Esophagus mucosa (tissue), 1 donor: ENCODE measurements around the gene MVD. TPM values are rescaled to one million over a fixed set of nuclear protein-coding genes. Genes with fewer than 3 reads are reported as not detected.
A peak's percentile ranks its signal among the peaks of the same experiment; 100 is the strongest.

ENCODE experiments used
- ATAC-seq: fragments of 200-7000 bp; cut with Tn5 transposase; one replicate; pipeline ENCODE4 v1.9.1; 2020
- total RNA-seq: library from RNA; stranded (reverse); gene quantifications from one replicate; pipeline ENCODE4 v1.2.4, GENCODE V29; 2023
- donor health status: DM: yes; HTN: yes; CAD: no.

The MVD gene
- total RNA-seq, 1 donor from 2014 or later: 154 TPM

DNA sequence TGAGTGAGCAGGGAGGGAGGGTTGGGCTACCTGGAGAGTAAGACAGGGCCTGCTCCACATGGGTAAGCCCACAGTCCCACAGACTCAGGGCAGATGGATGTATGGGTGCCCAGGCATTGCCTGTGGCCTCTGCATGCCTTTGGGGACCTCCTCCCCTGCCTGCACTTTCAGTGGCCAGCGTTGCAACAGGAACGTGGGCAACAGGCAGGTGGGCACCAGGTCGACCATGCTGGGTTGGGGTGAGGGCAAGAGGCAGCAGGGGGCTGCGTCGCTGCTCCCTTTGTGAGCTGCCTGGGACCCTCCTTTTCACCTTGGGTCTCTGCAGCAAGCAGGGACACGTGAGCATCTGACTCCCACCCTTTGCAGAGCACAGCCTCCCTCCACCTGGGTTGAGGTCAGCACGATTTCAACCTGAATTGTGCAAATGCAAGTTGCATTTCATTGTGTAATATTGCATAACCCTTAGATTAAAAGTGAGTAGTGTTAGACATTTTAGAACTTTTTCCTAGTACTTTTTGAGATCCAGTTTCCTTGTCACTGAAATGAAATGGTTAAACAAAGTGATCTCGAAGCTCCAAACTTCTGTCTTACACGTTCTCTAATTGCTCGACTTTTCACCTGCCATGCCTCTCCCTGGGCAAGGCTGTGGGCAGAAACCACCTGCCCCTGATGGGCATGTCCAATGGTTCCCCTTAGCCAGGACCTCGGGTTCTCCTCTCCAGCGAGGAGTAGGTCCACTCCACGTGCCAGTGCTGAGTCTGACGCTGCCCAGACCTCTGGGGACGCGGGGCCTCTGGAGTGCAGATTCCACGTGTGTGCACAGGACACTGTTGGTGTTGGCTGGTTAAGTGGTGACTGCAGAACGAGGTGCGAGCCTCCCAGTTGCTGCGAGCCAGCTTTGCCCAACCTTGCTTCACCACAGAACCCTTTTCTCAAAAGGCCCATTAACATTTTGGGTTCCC lies 57.4 kb downstream of the MVD start:
- no peak for ATAC-seq

GRCh38 chr16:88602091-88602490 lies 60.8 kb downstream of the MVD start:
- ATAC-seq: peak; percentile 89

Other genes with a start within 250 kb of the MVD start
- 3.2 TPM for gene ZFPM1, start 209.8 kb downstream of the MVD start, total RNA-seq
- gene ZC3H18, start 92.7 kb downstream of the MVD start, total RNA-seq: 21.9 TPM
- gene IL17C, start 24.5 kb downstream of the MVD start, total RNA-seq: not detected
- gene CYBA, start 12.0 kb downstream of the MVD start, total RNA-seq: 66.3 TPM
- 0.28 TPM for gene SNAI3, start 23.4 kb upstream of the MVD start, total RNA-seq
- 4.7 TPM for gene RNF166, start 43.3 kb upstream of the MVD start, total RNA-seq
- gene CTU2, start 43.4 kb upstream of the MVD start, total RNA-seq: 14.3 TPM
- 64.7 TPM for gene PIEZO1, start 122.1 kb upstream of the MVD start, total RNA-seq
- 21.6 TPM for gene CDT1, start 140.7 kb upstream of the MVD start, total RNA-seq
- 207 TPM for gene APRT, start 148.8 kb upstream of the MVD start, total RNA-seq
- gene GALNS, start 193.9 kb upstream of the MVD start, total RNA-seq: 17.0 TPM
- 61.0 TPM for gene TRAPPC2L, start 194.0 kb upstream of the MVD start, total RNA-seq
- not detected for gene PABPN1L, start 203.6 kb upstream of the MVD start, total RNA-seq